GM18868 (cell line): ENCODE data around the gene ACAD11.
"Not testable (repeated sequence)": the region's sequence is repeated elsewhere in the genome, so short reads cannot be mapped to it uniquely, and the experiment has no call there.

ENCODE experiments used
- ATAC-seq: cut with Tn5 transposase; IDR thresholded peaks from one replicate; pipeline ENCODE4 v1.9.1; 2021; ENCODE audit warnings: mild to moderate bottlenecking, moderate library complexity; ENCODE audit not compliant: unreplicated experiment

ACAD11 gene

DNA sequence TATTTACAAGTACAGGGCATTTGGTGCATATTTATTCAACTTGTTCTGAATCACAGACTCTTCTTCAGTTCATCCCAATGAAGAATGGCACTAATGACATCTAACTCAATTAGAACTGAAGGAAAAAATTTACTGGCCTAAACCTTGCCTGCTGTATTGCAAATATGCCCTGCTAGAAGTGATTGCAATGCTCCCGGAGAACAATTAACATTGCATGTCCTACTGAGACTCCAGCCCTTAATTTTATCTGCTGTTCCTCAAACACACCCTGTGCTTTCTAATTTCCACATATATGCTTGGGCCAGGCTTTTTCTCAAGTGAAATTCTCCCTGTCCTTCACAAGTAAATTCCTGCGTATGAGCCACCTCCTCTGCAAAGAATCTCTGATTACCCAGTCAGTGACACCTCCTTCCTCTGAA, 54.2 kb downstream of the ACAD11 start:
- no peak for ATAC-seq

DNA sequence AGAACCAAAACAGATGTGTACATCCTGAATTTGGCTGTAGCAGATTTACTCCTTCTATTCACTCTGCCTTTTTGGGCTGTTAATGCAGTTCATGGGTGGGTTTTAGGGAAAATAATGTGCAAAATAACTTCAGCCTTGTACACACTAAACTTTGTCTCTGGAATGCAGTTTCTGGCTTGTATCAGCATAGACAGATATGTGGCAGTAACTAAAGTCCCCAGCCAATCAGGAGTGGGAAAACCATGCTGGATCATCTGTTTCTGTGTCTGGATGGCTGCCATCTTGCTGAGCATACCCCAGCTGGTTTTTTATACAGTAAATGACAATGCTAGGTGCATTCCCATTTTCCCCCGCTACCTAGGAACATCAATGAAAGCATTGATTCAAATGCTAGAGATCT, 59.0 kb downstream of the ACAD11 start:
- not testable (repeated sequence) for ATAC-seq

DNA sequence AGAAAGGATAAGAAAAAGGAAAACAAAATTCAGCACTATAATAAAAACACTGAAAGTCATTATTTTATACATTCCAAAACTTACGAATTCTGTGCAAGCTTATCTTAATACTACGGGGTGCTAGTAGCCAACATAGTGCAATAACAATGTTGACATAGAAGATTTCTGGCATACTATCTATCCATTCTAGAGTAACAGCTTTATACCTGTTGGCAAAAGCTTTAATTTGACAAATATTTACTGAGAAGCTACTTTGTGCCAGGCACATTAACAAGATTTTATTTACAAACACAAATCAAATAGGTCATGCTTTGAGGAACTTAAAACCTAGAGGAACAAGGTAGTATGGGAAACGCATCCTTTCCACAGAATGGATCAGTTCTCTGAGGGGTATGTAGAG, 61.4 kb downstream of the ACAD11 start:
- no peak for ATAC-seq

- no peak for ATAC-seq
Measured at GRCh38 chr3:132597660-132598059, 61.9 kb downstream of the ACAD11 start.

DNA sequence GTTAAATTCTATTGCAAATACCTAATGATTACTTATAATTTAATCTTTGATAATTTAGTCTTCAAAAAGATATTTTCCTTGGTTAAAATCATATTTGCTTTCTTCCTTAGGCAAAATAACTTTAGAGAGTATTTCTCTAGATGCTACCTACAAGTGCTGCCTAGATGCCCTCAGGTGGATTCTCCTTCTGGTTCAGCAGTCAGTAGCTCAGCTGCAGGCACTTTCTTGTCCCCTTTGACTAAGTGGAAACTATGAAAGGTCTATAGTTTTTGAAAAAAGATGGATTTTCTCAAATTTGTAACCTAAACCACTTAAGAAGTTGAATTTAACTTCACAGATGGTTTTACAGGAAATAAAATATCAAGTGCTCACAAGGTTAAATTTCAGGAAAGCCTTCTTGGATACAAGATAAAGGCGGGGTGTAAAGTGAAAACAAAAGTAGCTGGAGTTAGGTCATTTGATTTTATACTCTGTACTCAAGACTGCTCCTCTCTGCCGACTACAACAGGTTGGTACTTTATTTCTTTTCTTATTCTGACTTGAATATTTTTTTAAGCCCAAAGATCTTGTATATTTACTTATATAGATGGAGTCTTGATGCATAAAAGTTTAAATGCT, 62.7 kb downstream of the ACAD11 start, which contains the start of gene ACKR4:
TSS of gene ACKR4 (plus strand) at position 455 of the 618 bp plus-strand sequence. CDS start 3,128 bp downstream, outside the sequence.
- ATAC-seq, result peak; percentile 66

DNA sequence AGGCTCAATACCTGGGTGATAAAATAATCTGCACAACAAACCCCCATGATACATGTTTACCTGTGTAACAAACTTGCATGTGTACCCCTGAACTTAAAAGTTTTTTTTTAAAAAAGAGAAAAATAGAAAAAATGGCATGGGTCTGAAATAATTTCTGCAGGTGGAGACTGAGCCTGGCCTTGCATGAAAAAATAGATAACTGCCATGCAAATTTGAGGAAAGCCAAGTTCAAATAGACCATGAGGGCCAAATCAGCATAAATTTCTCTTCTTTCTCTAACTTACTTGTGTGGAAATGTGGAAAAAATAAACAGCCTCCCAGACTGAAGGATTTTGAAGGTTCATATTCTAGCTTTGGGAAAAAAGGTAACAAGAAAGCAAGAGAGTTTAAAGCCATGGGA, 63.3 kb downstream of the ACAD11 start:
- no peak for ATAC-seq

- ATAC-seq, result peak; percentile 55
Measured at GRCh38 chr3:132595014-132595413, 64.6 kb downstream of the ACAD11 start.

DNA sequence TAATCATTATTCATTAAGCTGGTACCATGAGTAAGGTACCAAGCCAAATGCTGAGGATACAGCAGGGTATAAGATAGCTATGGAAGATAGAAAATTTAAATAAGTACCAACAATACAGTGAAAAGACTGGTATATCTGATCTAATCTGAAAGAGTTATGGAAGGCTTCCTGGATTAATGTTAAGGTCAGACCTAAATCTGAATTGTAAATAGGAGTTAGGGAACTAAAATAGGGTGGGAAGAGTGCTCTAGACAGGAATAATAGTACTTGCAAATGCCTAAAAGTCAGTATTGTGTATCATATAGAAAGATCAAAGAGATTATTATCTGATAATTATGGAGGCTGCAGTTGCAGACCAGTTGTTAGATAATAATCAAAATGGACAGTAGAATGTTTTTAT, 65.1 kb downstream of the ACAD11 start:
- ATAC-seq, result no peak

GRCh38 chr3:132593947-132594323, 65.7 kb downstream of the ACAD11 start:
- ATAC-seq, result no peak

DNA sequence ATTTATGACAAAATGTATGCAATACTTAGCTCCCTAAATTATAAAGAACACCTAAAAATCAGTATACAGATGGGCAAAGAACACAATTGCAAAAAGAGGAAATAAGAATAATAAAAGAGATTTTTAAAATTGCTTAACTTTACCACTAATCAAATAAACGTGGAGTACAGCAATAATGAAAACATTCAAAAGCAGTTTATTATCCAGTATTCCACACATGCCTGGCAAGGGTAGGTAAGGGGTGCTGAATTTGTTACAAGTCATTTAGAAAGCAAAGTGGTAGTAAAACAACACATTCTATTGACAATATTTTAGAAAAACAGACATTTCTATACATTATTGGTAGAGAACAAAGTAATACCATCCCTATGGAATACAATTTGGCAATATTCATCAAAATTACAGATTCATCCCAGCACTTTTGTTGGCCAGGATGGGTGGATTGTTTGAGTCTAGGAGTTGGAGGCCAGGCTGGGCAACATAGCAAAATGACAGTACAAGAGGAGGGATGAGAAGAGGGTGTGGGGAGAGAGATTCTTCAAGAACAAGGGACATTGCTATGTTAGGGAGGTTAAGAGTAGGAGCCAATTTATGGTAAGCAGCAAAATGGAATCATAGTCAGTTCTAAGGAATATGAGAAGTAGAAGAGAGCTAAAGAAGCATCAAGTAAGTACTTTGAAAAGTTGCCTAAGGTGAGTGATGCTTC, 66.2 kb downstream of the ACAD11 start:
- no peak for ATAC-seq

GRCh38 chr3:132592216-132592615, 67.4 kb downstream of the ACAD11 start:
- no peak for ATAC-seq

GRCh38 chr3:132587401-132587800, 72.2 kb downstream of the ACAD11 start:
- no peak for ATAC-seq

GRCh38 chr3:132573797-132574211, 85.8 kb downstream of the ACAD11 start:
- no peak for ATAC-seq

- no peak for ATAC-seq
Measured at GRCh38 chr3:132570016-132570415, 89.6 kb downstream of the ACAD11 start.

- no peak for ATAC-seq
Measured at GRCh38 chr3:132569580-132569979, 90.0 kb downstream of the ACAD11 start.

GRCh38 chr3:132569153-132569552, 90.5 kb downstream of the ACAD11 start:
- no peak for ATAC-seq

DNA sequence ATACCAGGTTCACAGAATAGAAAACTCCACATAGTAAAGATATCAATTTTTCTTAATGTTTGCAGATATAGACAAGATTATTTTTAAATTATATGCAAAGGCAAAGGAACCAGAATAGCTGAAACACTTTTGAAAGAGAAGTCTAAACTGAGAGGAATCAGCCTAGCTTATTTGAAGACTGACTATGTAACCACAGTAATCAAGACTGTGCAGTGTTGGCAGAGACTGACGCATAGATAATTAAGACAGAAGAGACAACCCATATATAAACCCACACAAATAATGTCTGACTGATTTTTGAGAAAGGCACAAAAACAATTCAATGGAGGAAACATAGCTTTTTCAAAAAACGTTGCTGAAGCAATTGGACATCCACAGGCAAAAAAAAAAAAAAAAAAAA, 91.2 kb downstream of the ACAD11 start:
- no peak for ATAC-seq

- no peak for ATAC-seq
Measured at GRCh38 chr3:132564070-132564465, 95.5 kb downstream of the ACAD11 start.

- ATAC-seq, result no peak
Measured at GRCh38 chr3:132563420-132564069, 96.1 kb downstream of the ACAD11 start.

DNA sequence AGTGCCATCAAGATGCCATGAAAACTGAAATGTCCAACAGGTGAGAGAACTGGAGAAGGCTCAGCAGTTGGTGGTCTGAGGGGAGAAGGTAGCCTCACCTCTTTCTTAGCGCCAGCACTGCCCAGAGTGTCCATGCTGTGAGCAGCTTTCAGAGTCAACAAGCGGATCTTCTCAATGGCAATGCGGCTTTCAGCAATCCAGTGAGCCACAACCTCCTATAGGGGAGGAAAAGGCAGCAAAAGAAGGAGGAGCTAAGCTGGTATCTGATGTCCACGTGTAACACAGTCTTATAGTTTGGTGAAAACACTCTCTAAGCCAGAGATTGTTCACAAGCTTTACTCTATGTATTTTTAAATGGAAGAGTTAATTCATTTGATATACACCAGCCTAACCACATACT, 98.6 kb downstream of the ACAD11 start:
- ATAC-seq, result no peak

- no peak for ATAC-seq
Measured at GRCh38 chr3:132556508-132557159, 103.0 kb downstream of the ACAD11 start.

GRCh38 chr3:132556036-132556386, 103.6 kb downstream of the ACAD11 start:
- ATAC-seq, result not testable (repeated sequence)
